Activated CD4-positive, alpha-beta T cell treated with anti-CD3 and anti-CD28 coated beads, Interleukin-2, amount 50 U/mL, for 24 hours (primary cell): ENCODE results near the gene PPP2R2C.

Experiments
- DNase-seq, 2 donors: peaks; one replicate each; pipeline ENCODE4 v3.0.0-alpha.2; 2020; ENCODE audit warnings: low read depth in 1 of 2, low spot score in 1 of 2

The PPP2R2C gene

GRCh38 chr4:6367371-6367851 is 105.0 kb downstream of the PPP2R2C start:
- no peak for DNase-seq

- DNase-seq: no peak
These were observed 105.8 kb downstream of the PPP2R2C start for GRCh38 chr4:6366581-6366980.

GRCh38 chr4:6365545-6366086 is 106.8 kb downstream of the PPP2R2C start:
- no peak for DNase-seq

GRCh38 chr4:6364581-6364980 is 107.8 kb downstream of the PPP2R2C start:
- no peak for DNase-seq

- no peak for DNase-seq
These were observed 108.3 kb downstream of the PPP2R2C start for GRCh38 chr4:6364146-6364545.

- no peak for DNase-seq
These were observed 109.5 kb downstream of the PPP2R2C start for GRCh38 chr4:6362896-6363295.

GRCh38 chr4:6362243-6362885 is 110.0 kb downstream of the PPP2R2C start:
- DNase-seq: no peak

- no peak for DNase-seq
These were observed 111.2 kb downstream of the PPP2R2C start for GRCh38 chr4:6361076-6361784.

- no peak for DNase-seq
These were observed 112.0 kb downstream of the PPP2R2C start for GRCh38 chr4:6360385-6360784.

GRCh38 chr4:6359536-6360308 is 112.7 kb downstream of the PPP2R2C start:
- no peak for DNase-seq

GRCh38 chr4:6357476-6357875 is 114.9 kb downstream of the PPP2R2C start:
- DNase-seq: no peak

- DNase-seq: no peak
These were observed 116.3 kb downstream of the PPP2R2C start for GRCh38 chr4:6356076-6356560.

GRCh38 chr4:6355052-6355451 is 117.4 kb downstream of the PPP2R2C start:
- DNase-seq: no peak

- no peak for DNase-seq
These were observed 117.8 kb downstream of the PPP2R2C start for GRCh38 chr4:6354626-6355025.

GRCh38 chr4:6354119-6354518 is 118.3 kb downstream of the PPP2R2C start:
- no peak for DNase-seq

- no peak for DNase-seq
These were observed 120.3 kb downstream of the PPP2R2C start for GRCh38 chr4:6352031-6352692.

- DNase-seq: no peak
These were observed 121.0 kb downstream of the PPP2R2C start for GRCh38 chr4:6351246-6352000.

- DNase-seq: no peak
These were observed 121.8 kb downstream of the PPP2R2C start for GRCh38 chr4:6350646-6351045.

GRCh38 chr4:6349896-6350603 is 122.4 kb downstream of the PPP2R2C start:
- DNase-seq: no peak

GRCh38 chr4:6348408-6348807 is 124.0 kb downstream of the PPP2R2C start:
- no peak for DNase-seq
